ENCODE results near the gene GLS.

The GLS gene

GRCh38 chr2:191014653-191015020 lies 134.0 kb downstream of the GLS start:
- no peak for DNase-seq (ENCODE audit: low spot score)
